Activated CD4-positive, alpha-beta T cell treated with anti-CD3 and anti-CD28 coated beads for 24 hours (primary cell): ENCODE measurements around the gene GZMB.
"Not testable (repeated sequence)": the region's sequence is repeated elsewhere in the genome, so short reads cannot be mapped to it uniquely, and the experiment has no call there.

ENCODE experiments used
- DNase-seq, 2 donors: peaks; one replicate each; pipeline ENCODE4 v3.0.0-alpha.2; 2020; ENCODE audit warnings: low read depth in 2 of 2

GZMB gene, protein sequence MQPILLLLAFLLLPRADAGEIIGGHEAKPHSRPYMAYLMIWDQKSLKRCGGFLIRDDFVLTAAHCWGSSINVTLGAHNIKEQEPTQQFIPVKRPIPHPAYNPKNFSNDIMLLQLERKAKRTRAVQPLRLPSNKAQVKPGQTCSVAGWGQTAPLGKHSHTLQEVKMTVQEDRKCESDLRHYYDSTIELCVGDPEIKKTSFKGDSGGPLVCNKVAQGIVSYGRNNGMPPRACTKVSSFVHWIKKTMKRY

DNA sequence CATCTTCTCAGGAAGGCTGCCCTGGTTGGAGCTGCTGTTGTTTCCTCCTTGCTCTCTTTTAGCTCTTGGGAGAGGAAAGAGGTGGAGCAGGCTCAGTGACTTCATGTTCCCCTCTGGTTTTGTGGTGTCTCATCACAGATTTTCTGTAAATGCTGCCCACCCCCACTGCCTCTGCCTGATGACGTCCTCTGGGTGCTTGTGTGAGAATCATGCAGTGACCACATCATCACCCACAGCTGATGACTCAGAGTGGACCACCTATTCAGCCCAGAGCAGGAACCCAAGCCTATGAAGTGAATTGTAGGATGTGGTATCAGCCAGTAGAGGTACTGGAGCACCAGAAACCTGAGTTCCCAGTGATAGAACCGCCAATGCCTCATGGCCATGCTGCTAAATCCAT, at the start of gene GZMB:
GZMB (minus strand) TSS at position 33 of the 400 bp plus-strand sequence; CDS start at position 3, 30 bp downstream.
- DNase-seq, result peak; percentile 20 to 35

DNA sequence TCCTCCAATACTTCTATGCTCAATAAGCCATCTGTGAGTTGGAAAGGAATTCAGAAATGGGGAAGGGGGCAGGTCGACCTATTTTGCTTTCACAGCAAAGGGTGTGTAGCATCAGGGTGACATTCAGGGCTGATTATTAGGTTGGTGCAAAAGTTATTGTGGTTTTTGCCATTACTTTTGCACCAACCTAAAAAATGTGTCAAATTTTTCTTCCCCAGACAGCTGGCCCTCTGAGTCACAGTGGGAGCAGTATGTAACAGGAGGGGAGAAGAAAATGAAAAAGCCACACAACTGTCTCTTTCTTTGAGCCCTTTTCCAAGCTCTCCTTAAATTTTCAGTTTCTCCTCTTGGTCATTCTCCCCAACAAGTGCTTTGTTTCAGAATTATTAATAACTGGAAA, 47.1 kb upstream of the GZMB start:
- DNase-seq, result no peak

DNA sequence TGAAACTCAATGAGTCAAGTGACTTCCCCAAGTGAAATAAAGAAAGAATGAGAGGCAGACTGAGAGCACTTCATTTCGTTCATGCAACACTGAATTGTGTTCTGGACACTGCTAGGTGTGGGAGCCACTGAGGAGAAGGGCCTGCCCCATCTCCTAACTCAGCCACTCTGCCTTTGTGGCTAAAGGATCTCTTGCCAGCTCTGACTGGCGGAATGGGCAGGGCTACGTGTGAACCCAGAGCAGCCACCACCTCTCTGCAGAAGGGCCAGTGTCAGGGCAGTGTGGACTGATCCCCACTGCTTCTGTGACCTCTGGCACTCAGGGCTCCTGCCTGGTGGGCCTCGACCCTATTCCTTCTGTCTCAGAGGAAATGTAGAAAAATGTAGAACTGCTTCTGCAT, 46.5 kb upstream of the GZMB start:
- DNase-seq, result no peak

DNA sequence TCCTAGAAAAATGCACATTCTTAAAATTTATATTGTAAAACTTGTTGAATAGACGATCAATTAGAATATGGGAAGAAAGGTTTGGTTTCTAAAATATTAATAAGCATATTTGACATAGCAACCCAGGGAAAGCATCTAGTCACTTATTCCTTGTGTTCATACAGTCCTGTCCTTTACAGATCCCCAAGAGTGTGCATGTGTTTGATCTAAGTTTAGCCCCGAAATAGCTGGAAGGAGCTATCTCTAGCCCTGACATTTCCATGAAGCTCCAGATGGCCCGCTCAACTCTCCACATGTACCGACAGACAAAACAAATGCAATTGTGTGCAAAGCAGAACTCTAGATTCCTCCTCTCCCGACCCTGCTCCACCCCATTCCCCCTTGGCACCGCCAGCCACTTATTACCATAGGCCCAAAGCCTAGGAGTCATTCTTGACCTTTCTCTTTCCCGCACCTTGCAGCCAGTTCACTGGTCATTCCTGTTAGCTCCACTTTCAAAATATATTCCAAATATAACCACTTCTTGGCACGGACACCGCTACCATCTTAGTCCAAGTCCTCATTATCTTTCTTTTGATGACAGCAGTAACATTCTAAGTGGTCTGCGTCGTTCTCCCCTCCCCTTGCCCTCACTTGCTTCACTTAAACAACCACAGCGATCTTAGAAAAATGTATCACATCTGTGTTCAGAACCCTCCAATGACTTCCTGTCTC, 45.4 kb upstream of the GZMB start:
- no peak for DNase-seq

DNA sequence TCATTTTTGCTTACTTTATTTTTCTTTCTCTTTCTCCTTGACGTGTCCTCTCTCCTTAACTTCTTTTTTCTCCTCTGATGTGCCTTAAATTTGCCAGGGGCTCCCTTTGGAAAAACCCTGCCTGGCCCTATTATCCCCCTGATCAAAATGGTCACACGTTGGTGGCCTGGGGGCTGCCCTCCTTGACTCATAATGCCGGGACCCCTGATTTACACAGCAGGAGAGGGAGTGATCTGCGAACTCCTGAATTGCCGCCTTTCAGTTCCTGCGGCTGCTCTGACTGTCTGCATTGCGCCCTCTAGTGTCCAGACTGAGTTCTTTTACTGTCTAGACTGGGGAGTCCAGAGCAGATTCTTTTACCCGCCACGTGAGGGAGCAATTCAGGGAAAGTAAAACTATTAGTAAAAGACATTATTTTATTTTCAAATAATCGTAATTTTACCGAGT, 44.8 kb upstream of the GZMB start:
- DNase-seq, result peak; percentile 49 to 81

DNA sequence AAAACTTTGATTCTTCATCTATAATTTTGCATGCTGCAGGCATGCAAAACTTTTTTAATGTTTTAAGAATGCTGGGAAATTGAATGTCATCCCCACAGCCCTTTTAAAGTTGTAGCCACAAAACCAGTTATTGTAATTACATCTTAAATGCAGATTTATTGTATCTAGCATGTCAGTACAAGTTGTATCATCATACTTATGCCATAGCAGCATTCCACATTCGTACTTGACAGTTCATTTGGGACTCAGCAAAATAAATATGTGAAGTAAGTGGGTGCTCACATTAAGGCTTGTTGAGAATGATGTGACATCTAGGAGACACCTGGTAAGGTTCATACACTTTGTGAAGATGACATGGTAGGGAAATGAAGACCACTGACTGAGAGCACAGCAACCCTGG, 44.0 kb upstream of the GZMB start:
- no peak for DNase-seq

DNA sequence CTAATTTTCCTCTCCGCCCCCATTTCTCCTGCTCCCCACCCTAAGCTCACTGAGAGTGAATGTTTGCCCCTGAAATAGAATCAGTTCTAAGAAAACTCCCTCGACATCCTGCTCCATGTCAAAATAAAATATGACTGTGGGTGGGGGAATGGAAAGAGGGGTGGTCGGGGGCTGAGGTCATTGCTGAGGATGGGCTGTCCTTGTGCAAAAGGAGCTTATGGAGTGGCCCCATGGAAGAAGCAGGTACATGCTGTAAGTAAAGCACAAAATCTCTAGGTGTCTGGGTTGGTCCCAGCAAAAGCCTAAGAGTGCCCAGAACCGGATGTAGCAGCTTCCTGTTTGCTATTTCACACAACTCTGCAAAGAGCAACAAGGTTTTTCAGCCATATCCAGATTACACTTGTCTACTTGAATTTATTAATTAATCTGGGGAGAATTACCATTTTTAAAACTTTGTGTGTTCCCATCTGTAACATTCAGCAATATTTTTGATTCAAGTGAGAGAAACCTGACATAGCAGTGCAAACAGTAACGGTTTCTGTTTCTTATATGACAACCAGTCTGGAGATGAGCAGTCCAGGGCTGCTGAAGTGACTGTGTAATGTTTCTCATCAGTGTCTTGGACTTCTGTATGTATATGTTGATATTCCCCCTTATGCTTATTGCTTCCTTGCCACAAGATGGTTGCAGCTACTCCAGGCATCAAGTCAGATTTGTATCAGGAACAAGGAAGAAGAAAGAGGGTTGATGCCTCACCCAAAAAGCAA, 40.4 kb upstream of the GZMB start:
- DNase-seq, result peak in 1 of 2 donors; percentile 19

DNA sequence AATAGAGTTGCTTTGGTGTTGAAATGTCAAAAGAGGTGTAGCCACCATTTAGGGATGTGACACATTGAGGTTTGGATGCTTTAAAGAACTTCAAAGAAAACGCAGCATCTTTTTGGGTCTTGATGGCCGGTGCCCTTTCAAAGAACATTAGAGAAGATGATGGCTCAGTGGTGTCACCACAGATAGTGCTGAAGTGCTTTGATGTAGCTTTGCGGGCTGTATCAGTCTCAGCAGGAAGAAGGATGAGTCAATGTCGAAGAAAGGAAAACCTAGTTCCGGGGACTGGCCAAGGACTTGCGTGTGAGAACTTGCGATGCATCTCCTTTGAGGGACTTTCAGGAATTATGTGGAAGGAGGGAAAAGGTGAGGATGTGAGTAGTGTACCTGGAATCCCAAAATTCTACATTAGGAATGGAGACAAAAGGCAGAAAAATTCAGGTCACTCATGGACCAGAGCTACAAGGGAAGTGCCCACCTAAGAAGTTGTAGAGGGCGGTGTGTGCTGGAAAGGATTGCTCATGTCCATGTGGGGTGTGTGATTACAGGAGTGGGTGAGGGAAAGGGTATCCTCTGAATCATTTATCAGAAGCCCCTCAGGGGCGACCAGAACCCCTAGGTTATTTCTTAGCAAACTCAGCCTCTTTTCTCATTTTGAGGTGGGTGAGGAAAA, 39.7 kb upstream of the GZMB start:
- peak; percentile 45 to 48 for DNase-seq

DNA sequence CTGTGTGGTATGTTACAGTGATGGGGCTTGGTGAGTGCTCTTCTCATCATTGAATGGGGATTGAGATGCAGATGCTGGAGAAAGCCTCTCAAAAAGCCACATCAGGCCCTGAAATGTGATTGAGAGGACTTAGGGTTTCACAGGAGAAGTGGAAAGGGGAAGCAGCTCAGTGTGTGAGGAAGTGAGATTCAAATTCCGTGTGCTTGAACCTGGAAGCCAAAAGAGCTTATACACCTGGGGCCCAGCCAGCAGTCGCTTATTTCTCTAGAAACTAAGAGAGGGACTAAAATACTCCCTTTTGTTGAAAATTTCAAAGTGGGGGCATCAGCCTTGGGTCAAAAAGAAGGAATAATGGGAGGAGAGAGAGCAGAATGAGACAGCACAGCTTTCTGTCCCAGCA, 39.1 kb upstream of the GZMB start:
- DNase-seq, result no peak

DNA sequence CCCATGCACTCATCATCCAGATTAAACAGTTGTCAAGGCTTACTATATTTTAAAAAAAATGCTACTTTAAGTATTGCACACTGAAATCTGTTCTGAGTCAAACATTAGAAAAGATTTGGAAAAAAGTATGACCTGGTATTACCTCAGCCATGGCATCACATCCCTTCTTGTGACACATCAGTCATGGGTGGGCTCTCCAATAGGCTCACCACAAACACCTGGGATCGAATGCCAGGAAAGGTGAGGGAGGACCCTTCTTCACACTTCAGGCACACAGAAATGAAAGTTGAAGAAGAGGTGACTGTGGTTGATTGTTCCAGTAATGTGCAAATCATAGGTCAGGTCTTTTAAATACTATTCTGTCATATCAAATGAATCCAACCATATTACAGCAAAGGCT, 36.6 kb upstream of the GZMB start:
- peak in 1 of 2 donors; percentile 10 for DNase-seq

DNA sequence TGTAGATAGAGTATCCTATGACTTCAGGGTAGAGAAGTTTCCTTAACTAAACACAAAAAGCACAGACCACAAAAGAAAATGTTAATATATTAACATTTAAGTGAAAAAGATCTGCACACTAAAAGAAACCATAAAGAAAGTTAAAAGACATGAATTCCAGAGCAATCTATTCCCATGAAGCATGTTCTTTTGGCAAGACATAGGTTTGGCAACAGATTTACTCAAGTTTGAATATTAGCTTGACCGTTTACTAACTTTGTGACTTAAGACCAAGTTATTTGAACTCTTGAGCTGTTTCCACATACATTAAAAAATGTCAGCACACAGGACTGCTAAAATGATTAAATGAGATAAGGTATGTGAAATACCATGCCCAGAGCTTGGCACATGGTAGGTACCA, 35.7 kb upstream of the GZMB start:
- DNase-seq, result no peak

DNA sequence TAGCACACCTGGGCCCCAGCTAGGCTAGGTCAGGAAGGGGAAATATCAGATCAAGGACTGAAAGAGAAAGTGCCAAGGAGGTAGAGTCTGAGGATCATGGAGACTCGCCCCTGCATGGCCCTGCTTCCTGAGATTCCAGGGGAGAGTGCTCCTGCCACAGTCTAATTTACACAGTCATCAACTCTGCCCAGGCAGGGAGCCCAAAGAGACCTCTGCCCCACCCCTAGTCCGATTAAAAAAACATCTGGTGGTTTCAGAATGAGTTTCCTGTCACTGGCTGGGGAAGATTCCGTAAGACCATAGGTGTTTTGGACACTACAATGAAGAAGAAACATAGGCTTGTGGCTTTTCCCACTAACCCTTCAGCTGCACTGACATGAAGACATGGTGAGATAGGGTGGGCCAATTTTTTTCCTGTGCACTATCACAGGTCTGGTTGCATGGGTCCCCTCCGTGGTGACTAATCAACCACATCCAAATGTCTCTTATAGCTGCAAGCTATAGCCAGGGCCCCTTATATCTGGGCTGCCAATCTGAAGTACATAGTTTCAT, 31.5 kb upstream of the GZMB start:
- peak in 1 of 2 donors; percentile 11 for DNase-seq

DNA sequence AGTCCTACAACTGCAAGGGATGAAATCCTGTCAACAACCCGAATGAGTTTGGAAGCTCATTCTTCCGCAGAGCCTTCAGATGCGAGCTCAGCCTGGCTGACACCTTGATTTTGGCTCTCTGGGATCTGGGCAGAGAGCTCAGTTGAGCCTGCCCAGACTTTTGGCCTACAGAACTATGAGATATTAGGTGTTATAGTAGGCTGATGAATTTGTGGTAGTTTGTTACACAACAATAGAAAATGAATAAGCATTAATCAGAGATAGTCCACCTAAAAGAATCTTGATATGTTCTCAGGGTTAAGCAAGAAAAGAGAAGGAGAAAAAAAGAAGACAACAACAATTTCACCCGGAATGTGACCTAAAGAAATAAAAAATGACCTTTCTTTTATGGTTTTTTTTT, 30.4 kb upstream of the GZMB start:
- no peak for DNase-seq

DNA sequence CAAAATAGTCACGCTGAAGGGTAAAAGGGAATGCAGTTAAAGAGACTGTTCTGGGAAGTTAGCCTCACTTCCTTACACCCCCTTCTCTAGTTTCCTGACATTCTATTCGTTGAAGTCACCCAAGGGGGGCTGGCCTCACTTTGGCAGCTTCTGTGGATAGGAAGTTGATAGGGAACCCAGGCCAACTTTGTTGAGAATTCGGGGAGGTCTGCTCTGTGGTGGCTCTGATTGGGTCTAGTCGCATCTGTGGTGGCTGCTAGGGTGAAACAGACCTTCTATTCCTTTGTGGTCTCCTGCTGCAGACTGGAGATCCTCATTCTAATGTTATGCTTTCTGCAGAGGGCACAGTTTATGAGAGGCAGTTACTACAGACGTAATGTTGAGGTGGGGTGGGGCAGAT, 28.8 kb upstream of the GZMB start:
- DNase-seq, result no peak

DNA sequence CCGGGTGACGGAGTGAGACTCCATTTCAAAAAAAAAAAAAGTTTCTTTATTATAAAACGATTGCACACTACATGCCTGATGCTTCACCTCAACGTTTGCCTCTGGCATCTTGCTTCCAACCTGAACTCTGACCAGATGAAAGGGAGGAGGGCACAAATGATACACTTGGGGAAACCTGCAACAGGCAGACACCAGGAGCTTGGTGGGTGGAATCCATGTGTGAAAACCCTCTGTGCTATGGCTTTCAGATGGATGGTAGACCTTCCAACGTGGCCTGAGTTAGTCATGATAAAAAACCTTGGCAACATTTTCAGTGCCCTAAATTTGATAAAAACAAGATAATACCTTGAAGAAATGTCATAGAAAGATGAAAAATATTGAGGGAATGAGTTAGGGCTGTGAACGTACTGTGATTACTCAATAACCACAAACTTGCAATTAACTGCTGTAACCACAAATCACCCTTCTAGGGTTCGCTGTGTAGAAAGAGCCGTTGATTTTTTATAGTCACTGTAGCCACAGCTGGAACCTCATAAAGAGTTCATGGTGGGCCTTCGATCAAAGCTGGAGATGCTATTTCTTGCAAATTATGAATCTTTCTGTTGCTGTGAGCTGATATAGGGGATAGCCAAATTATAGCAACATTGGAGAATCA, 26.1 kb upstream of the GZMB start:
- no peak for DNase-seq

DNA sequence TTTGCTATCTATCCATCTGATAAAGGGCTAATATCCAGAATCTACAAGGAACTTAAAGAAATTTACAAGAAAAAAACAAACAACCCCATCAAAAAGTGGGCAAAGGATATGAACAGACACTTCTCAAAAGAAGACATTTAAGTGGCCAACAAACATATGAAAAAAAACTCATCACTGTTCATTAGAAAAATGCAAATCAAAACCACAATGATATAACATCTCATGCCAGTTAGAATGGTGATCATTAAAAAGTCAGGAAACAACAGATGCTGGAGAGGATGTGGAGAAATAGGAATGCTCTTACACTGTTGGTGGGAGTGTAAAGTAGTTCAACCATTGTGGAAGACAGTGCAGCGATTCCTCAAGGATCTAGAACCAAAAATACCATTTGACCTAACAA, 14.4 kb upstream of the GZMB start:
- not testable (repeated sequence) for DNase-seq

DNA sequence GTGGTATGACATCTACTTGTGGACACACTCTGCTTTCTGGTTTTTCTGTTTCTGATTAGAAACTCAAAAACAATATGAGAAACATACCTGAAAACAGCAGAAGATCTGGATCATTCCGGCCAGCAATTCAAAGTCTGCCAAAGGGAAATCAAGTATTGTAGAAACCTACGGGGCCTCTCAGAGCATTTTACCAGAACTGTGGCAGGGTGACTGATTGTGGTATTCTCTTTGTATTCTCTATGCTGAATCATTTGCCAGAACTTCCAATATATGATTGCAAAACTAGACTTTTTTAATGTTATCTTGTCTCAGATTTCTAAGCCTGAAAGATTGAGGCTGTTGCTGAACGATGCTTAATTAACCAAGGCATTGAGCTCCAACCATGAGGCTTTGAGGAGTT, 5.9 kb upstream of the GZMB start:
- DNase-seq, result no peak

DNA sequence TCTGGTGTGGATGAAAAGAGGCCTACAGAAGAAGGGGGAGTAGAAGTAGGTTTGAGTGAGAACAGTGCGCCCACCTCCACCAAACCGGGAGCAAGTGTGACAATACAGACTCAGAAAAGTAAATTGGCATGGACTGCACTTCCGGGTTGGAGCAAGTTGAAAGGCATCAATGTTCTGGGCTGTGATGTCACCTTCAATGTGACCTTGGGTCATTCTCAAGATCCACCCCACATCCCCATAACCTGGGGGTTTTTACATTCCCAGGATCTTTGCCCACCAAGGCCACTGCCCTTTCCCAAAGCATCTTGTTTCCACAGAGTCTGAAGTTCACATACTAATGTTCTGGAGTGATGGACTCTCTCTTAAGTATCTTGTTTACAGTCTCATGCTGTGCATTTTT, 5.3 kb upstream of the GZMB start:
- no peak for DNase-seq

DNA sequence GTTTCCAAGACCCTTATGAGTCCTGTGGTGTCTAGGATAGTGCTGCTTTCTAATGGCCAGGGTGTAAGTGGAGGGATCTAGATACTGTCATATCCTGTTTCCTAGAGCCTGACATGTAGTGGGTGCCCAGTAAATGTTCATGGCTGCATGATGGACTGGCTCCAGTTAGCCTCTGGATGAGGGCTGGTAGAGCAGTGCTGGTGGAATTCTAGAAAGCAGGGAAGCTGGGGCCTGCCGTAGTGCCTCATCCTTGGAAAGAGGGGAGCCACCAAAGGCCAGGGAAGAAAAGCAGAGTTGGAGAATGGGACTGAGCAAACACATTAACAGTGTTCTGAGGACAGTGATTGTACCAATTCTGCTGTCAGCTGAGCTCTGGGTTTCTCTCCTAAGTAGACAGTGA, 637 bp downstream of the GZMB start:
- DNase-seq, result no peak

DNA sequence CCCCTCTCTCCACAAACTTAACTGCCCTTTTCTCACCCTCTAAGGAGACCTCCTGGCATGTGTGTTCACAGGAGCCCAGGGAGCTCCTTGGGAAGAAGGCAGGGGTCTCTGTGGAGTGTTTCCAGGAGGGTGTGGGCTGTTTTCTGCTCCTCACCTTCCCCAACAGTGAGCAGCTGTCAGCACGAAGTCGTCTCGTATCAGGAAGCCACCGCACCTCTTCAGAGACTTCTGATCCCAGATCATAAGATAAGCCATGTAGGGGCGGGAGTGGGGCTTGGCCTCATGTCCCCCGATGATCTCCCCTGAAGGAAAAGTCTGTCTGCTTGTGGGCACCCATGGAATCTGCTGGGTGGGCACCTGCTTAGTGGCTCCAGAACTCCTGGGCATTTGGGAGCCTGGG, 1.2 kb downstream of the GZMB start:
- no peak for DNase-seq

DNA sequence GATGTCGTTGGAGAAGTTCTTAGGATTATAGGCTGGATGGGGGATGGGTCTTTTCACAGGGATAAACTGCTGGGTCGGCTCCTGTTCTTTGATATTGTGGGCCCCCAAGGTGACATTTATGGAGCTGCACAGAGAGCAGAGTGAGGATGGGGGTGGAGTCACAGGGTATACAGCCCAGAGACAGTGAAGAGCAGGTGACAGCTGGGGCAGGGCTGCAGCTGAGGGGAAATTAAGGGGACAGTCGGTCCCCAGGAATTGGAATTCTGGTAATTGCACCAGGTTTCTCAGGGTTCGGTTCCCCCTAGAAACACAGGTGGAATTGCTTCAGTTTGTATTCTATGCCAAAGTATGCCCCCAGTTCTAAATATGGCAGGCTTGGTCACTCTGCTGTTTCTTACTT, 1.7 kb downstream of the GZMB start:
- DNase-seq, result no peak
